ENCODE measurements around the gene GSDME. TPM values are rescaled to one million over a fixed set of nuclear protein-coding genes. Genes with fewer than 3 reads are reported as not detected.

GSDME gene
- total and polyA plus RNA-seq, 2 donors (not counting 1 experiment from before 2014, with no cell fraction given) = 40.8 to 57.1 TPM

- no peak overlapping the region for H3K9ac ChIP-seq (ENCODE audit: insufficient read depth, low read length)
- TF ChIP-seq CTCF (conservative IDR thresholded peaks at IDR 0.05 in 1 of 2, IDR thresholded peaks at IDR 0.05 in 1 of 2; ENCODE audit: low read depth in 1 of 2, low read length in 2 of 2) = no peak
- TF ChIP-seq EZH2 (IDR thresholded peaks at IDR 0.05; ENCODE audit: low read length, missing control alignments) = no peak
- H3K36me3 ChIP-seq (ENCODE audit: control insufficient read depth, insufficient read depth, low read length) = no peaks in the 10 kb centered on the region
- no peaks in the 10 kb centered on the region for H3K27me3 ChIP-seq (ENCODE audit: control insufficient read depth, insufficient read depth, low read length)
- H4K20me1 ChIP-seq (ENCODE audit: control insufficient read depth, extremely low read depth, insufficient read depth, low read length) = no peaks in the 10 kb centered on the region
- H3K4me2 ChIP-seq (ENCODE audit: extremely low read depth, insufficient read depth, low read length) = no peak overlapping the region
- no peaks in the 10 kb centered on the region for H3K4me1 ChIP-seq (ENCODE audit: control insufficient read depth, extremely low read depth, insufficient read depth, low read length)
- H3K79me2 ChIP-seq (ENCODE audit: control insufficient read depth, insufficient read depth, low read length) = no peaks in the 10 kb centered on the region
- no peaks in the 10 kb centered on the region for H3K9me3 ChIP-seq (ENCODE audit: control insufficient read depth, insufficient read depth, low read depth, low read length)
- H3K4me3 ChIP-seq (replicated peaks in 1 of 4; ENCODE audit: control extremely low read depth in 1 of 4, insufficient read depth in 1 of 4, low read depth in 3 of 4, low read length in 4 of 4) = no peak overlapping the region
- peak; percentile 42 to 93 for DNase-seq (ENCODE audit: low read depth in 2 of 2)
- H2AFZ ChIP-seq (ENCODE audit: low read length) = no peak overlapping the region
- H3K27ac ChIP-seq (ENCODE audit: insufficient read depth, low read length) = no peak overlapping the region
Measured at GRCh38 chr7:24660546-24660945, 96.7 kb downstream of the GSDME start.

- TF ChIP-seq CTCF (conservative IDR thresholded peaks at IDR 0.05 in 1 of 2, IDR thresholded peaks at IDR 0.05 in 1 of 2; ENCODE audit: low read depth in 1 of 2, low read length in 2 of 2) (no peak), EZH2 (IDR thresholded peaks at IDR 0.05; ENCODE audit: low read length, missing control alignments) (no peak)
- no peaks in the 10 kb centered on the region for H3K4me1 ChIP-seq (ENCODE audit: control insufficient read depth, extremely low read depth, insufficient read depth, low read length)
- no peaks in the 10 kb centered on the region for H3K79me2 ChIP-seq (ENCODE audit: control insufficient read depth, insufficient read depth, low read length)
- H3K4me2 ChIP-seq (ENCODE audit: extremely low read depth, insufficient read depth, low read length) = no peak overlapping the region
- no peaks in the 10 kb centered on the region for H3K9me3 ChIP-seq (ENCODE audit: control insufficient read depth, insufficient read depth, low read depth, low read length)
- H2AFZ ChIP-seq (ENCODE audit: low read length) = no peak overlapping the region
- H3K36me3 ChIP-seq (ENCODE audit: control insufficient read depth, insufficient read depth, low read length) = no peaks in the 10 kb centered on the region
- H3K27me3 ChIP-seq (ENCODE audit: control insufficient read depth, insufficient read depth, low read length) = no peaks in the 10 kb centered on the region
- H3K27ac ChIP-seq (ENCODE audit: insufficient read depth, low read length) = no peak overlapping the region
- no peak for DNase-seq (ENCODE audit: low read depth in 2 of 2)
- no peak overlapping the region for H3K4me3 ChIP-seq (replicated peaks in 1 of 4; ENCODE audit: control extremely low read depth in 1 of 4, insufficient read depth in 1 of 4, low read depth in 3 of 4, low read length in 4 of 4)
- no peaks in the 10 kb centered on the region for H4K20me1 ChIP-seq (ENCODE audit: control insufficient read depth, extremely low read depth, insufficient read depth, low read length)
- H3K9ac ChIP-seq (ENCODE audit: insufficient read depth, low read length) = no peak overlapping the region
Measured at GRCh38 chr7:24659505-24659904, 97.8 kb downstream of the GSDME start.

- H3K36me3 ChIP-seq (ENCODE audit: control insufficient read depth, insufficient read depth, low read length) = no peaks in the 10 kb centered on the region
- TF ChIP-seq EZH2 (IDR thresholded peaks at IDR 0.05; ENCODE audit: low read length, missing control alignments) = no peak
- TF ChIP-seq CTCF (conservative IDR thresholded peaks at IDR 0.05 in 1 of 2, IDR thresholded peaks at IDR 0.05 in 1 of 2; ENCODE audit: low read depth in 1 of 2, low read length in 2 of 2) = no peak
- no peak for DNase-seq (ENCODE audit: low read depth in 2 of 2)
- H3K9me3 ChIP-seq (ENCODE audit: control insufficient read depth, insufficient read depth, low read depth, low read length) = no peaks in the 10 kb centered on the region
- no peaks in the 10 kb centered on the region for H3K79me2 ChIP-seq (ENCODE audit: control insufficient read depth, insufficient read depth, low read length)
- H3K27me3 ChIP-seq (ENCODE audit: control insufficient read depth, insufficient read depth, low read length) = no peaks in the 10 kb centered on the region
- H3K4me3 ChIP-seq (replicated peaks in 1 of 4; ENCODE audit: control extremely low read depth in 1 of 4, insufficient read depth in 1 of 4, low read depth in 3 of 4, low read length in 4 of 4) = no peak overlapping the region
- no peak overlapping the region for H3K9ac ChIP-seq (ENCODE audit: insufficient read depth, low read length)
- H3K27ac ChIP-seq (ENCODE audit: insufficient read depth, low read length) = no peak overlapping the region
- H4K20me1 ChIP-seq (ENCODE audit: control insufficient read depth, extremely low read depth, insufficient read depth, low read length) = no peaks in the 10 kb centered on the region
- H2AFZ ChIP-seq (ENCODE audit: low read length) = no peak overlapping the region
- H3K4me1 ChIP-seq (ENCODE audit: control insufficient read depth, extremely low read depth, insufficient read depth, low read length) = no peaks in the 10 kb centered on the region
- no peak overlapping the region for H3K4me2 ChIP-seq (ENCODE audit: extremely low read depth, insufficient read depth, low read length)
Measured at GRCh38 chr7:24657980-24658379, 99.3 kb downstream of the GSDME start.

Data from fibroblast of lung (primary cell).